Measurements from ENCODE around the gene GSN.

DNA sequence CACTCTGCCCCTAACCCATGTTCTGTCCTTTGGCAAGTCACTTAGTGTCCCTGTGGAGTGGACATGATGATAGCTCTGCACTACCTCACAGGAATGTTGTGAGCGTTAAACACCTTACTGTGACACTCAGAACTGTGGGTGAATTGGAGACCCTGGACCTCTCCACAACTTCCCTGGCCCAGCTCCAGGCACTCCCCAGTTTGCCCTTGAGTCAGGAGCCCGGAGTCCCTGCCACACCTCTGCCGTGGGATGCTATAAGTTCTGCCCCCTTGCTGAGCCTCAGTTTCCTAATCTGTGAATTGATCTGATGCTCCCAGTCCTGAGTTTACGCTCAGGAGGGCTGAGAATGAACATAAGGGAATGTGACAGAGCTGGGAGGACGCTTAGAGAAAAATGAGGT is 34.4 kb downstream of the GSN start:
- TF ChIP-seq, protein P1, sequence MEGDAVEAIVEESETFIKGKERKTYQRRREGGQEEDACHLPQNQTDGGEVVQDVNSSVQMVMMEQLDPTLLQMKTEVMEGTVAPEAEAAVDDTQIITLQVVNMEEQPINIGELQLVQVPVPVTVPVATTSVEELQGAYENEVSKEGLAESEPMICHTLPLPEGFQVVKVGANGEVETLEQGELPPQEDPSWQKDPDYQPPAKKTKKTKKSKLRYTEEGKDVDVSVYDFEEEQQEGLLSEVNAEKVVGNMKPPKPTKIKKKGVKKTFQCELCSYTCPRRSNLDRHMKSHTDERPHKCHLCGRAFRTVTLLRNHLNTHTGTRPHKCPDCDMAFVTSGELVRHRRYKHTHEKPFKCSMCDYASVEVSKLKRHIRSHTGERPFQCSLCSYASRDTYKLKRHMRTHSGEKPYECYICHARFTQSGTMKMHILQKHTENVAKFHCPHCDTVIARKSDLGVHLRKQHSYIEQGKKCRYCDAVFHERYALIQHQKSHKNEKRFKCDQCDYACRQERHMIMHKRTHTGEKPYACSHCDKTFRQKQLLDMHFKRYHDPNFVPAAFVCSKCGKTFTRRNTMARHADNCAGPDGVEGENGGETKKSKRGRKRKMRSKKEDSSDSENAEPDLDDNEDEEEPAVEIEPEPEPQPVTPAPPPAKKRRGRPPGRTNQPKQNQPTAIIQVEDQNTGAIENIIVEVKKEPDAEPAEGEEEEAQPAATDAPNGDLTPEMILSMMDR (IDR thresholded peaks at IDR 0.05), result no peak
- TF ChIP-seq POLR2A (IDR thresholded peaks at IDR 0.05) (no peak), POLR2AphosphoS5 (IDR thresholded peaks at IDR 0.05) (no peak)
